DMS79 treated with DMSO at 0.1 percent for 48 hours (cell line): Measurements from ENCODE around the gene LIPF.
"Not testable (repeated sequence)": the region's sequence is repeated elsewhere in the genome, so short reads cannot be mapped to it uniquely, and the experiment has no call there.

Experiments
- DNase-seq: peaks from one replicate; lab custom pipeline; 2025; lab: John Stamatoyannopoulos, UW

The LIPF gene

DNA sequence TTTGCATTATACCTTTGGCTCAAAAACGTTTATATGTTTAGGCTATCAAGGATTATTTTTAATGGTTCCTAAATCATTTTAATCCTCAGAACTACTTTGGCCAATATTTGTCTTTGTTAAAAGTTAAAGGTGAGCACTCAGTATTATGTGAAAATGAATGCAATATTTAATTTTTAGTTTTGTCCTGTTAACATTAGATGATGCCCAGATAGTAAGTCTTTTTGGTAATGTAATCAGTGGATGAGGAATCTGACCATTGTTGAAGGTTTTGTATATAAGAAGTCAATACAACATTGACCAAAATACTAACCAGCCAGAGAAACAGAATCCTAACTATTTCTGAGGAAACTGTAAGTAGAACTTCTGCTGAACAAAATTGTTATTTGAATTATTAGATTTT, at the start of gene LIPF:
Gene LIPF (plus strand): TSS at position 301 of the 400 bp plus-strand sequence. CDS start 2,856 bp downstream, outside the sequence.
- DNase-seq, result no peak

DNA sequence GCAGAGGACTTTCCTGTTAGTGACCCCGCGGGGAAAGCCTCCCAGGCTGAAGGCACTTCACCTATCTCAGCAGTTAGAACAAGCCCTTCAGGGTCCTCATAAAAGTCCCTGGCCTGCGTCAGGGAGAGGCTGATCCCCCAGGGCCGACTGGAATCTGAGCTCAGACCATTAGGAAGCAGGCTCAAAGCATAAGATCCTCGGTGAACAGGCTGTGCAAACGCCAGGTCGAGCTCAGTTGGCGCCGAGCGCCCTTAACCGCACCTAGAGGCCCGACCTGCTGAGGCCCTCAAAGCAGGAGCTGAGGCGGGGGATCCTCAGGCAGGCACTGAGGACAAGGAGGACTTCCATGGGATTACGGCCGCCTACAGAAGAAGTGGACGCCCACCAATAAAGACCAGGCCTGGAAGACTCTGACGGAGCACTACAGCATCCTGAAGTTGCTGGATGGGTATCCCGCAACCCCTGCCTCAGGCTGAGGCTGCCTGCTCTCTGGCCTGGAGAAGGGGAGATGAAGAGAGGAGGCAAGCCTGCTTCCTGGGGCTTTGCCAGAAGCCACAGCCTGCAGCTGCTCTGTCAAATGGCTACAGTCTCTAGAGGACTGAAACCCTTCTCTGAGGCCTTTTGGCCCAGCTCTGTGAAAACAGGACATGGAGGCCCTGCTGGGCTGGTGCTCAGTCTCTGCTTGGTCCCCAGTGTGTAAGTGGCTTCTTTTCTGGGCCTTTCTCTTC, 47.8 kb upstream of the LIPF start:
- no peak for DNase-seq

- DNase-seq, result no peak
These were observed 46.4 kb upstream of the LIPF start for GRCh38 chr10:88617772-88618300.

DNA sequence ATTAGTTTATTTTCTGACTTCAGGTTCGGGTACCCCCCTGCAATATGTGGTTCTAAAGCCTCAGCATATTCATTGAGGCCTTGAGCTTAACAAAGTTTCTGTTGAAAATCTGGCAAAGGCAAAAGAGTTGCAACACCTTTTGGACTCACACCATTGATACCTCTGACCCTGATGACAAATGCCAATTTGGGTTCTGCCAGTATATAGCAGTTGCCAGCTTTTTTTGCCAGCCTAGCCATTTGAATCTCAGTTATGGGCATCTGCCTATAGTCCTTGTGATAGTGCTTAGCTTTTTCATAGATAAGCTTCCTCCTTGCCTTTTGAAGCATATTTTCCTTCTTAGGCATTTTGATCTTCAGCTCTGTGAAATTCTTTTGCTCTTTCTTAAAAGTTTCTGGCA, 45.7 kb upstream of the LIPF start:
- no peak for DNase-seq

DNA sequence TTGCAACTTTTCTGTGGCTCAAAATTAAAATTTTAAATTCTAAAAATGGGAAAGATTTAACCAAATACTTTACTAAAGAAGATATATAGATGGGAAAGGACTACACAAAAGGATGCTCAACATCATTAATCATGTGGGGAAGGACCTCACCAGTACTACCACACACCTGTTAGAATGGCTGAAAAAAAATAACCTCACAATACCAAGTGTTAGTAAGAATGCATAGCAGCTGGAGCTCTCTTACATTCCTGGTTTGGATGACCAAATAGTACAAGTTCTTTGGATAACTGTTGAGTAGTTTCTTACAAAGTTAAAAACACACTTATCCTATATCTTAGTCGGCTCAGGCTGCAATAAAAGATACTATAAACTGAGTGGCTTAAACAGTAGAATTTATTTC, 43.8 kb upstream of the LIPF start:
- DNase-seq, result no peak

DNA sequence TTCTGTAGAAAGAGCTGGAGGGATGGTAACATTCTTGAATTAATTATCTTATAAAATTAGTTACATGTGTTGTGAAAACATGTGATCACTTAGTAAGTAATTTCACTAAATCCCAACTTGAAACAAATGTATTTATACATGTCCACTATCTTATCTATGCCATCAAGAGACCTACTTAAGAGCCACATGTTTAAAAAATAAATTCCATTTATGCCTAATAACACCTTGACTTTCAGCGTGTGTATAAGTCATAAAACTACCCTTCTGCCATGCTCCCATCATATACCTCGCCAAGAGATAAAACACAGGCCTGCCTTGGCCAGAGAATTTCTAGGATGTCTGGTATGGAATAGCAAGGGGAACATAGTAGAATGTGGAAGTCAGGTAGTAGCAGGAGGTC, 40.4 kb upstream of the LIPF start:
- DNase-seq, result no peak

DNA sequence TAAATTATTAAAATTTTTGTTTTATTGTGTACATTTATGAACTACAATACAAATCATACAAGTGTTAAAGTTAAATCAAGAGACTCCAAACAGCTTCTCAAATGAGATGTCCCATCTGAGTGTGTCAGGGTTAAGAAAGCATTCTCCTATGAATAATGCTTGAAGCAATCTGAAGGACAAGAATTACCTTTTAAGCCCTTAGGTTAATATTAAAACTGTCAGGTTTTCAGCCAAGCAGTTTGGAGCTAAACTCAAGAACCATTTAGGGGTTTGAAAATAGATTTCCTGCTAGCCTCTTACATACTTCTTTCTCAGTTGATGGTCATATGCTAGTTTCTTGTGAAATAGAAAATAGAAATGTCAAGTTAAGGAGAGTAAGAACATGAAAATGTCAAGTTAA, 39.4 kb upstream of the LIPF start:
- DNase-seq, result no peak

DNA sequence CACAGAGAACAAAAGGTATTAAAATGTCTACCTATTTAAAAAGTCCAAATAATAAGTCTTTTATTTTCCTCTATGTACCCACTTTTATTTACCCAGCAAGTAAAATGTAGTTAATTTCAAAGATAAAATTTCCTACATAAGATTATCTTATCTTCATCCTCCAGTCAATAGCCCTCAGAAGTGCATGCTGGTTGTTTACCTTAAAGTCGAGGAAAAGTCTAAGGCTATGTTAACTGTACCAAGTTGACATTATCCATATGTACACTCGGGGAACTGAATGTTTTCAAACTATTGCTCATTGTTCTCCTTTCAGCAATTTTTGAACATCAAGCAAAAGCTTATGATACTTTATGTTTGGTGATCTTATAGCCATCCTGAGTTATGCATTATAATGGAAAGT, 24.1 kb upstream of the LIPF start:
- DNase-seq, result no peak

DNA sequence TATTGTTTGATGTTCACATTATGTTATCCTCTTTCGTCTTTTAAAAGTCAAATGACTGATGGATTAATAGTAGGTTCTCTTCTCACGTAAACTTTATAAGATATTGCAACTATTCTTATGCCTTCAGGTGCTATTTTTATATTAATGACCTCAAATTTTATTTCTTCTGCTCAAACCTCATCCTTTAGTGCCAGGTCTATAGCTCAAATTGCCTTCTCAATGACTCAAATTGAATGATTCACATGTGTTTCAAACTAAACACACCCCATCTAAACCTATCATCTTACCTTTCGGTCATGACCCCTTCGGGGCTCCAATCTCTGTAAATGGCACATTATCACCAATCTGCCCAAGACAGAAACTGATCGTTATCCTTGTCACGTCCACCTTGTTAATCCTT, 22.0 kb upstream of the LIPF start:
- no peak for DNase-seq

DNA sequence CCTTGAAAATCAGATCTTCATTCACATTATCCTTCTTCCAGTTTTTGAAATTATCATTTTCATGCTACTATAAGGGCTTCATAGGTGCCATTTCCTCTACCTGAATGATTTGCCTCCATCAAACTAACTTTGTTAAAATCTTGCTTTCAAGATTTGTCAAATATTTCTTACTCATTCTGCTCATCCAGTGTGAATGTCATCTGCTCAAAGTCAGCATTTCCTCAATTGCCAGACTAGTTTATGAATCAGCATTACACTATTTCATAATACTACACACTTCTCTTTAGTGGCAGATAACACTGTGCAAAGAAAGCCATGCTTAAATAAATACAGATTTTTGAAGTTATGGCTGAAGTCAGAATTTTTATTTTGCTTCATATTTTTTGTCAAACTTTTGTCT, 21.3 kb upstream of the LIPF start:
- no peak for DNase-seq

DNA sequence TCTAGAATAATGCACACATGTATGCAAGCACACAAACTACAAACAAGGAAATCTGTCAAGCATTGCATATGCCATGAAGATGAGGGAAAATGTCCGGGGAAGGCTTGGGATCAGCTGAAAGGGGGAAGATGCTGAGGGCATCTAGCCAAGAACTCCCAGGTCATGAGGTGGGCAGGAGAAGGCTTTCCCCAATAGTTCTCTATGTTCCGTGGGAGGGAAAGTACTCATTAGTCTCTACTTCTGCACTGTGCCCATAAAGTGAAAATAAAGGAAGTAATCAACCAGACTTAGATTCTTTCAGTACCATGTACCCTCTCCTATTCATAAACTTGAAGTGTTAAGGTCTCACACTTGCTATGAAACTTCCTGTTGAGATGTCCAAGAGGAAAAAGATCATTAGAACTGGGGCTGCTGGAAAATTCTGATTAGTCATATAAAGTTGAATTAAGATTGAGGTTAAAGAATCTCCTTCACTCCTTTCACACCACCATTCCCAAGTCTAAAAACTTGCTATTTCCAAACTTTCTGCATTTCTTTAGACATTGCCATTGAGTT, 17.1 kb upstream of the LIPF start:
- no peak for DNase-seq

- DNase-seq, result no peak
These were observed 13.1 kb upstream of the LIPF start for GRCh38 chr10:88651101-88651551.

- no peak for DNase-seq
These were observed 11.6 kb upstream of the LIPF start for GRCh38 chr10:88652616-88653015.

GRCh38 chr10:88657901-88658300, 6.3 kb upstream of the LIPF start:
- DNase-seq, result no peak

DNA sequence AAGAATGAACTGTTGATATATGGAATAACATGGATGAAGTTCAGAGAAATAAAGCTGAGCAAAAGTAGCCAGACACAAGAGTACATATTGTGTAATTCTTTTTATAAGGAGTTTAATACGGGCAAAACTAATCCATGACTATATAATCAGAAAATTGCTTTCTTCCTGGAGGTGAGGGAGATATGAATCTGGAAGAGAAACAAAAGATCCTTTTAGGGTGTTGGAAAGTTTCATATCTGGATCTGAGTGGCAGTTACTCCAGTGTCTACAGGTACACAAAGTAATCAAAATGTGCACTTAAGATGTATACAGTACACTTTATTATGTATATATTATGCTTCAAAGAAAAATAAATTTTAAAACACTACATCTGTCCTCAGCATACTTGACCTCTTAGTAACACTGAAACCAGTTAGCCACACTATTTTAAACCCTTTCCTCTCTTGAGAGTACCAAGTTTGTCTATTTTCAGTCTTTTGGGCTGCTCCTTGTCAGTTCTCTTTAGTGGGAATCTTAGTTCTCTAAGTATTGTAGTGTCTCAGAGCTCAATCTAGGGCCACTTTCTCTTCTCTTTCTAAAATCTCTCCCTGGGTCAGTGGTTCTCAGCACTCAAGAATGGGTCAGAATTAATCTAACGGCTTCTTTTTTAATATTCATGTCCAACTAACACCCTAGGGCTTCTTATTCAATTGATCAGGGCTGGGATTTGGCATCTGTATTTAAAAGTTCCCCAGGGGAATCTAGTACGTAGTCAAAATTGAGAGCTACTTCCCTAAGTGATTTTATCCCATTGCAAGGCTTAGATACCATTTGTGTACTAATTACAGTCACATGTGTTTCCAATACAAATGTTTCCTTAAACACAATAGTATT, 4.3 kb upstream of the LIPF start:
- DNase-seq, result no peak

DNA sequence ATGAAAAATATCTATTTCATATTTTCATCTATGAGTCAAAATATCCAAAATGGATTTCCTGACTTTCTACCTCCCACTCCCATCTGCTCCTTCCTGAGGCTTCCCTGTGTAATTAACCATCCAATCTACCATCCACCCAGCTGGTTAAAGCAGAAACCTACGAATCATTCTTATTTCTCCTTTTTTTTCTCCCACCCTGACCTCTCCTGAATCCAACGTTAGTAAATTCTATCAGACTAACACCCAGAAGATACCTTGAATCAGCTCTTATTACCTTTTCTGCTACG, 3.7 kb upstream of the LIPF start:
- DNase-seq, result no peak

GRCh38 chr10:88661018-88661417, 3.2 kb upstream of the LIPF start:
- DNase-seq, result no peak

DNA sequence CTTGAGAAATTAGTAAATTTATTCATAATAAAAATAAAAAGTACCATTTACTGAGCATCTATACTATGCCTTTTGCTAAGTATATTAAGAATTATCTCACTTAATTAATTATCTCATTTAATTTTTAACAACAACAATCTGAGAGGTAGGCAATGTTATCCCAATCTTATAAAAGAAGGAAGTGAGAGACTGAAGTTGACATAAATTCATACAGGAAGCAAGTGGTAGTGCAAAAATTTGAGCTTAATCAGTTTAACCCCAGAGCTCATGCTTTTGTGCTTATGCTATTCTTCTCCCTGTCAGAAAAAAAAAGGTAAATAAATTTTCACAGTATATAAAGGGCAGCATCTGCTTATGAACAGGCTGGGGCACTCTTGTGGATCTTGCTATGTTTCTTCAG, 2.7 kb upstream of the LIPF start:
- DNase-seq, result no peak

DNA sequence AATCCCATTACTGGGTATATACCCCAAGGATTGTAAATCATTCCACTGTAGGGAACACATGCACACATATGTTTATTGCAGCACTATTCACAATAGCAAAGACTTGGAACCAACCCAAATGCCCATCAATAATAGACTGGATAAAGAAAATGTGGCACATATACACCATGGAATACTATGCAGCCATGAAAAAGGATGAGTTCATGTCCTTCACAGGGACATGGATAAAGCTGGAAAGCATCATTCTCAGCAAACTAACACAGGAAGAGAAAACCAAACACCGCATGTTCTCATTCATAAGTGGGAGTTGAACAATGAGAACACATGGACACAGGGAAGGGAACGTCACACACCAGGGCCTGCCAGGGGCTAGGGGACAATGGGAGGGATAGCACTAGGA, 1.1 kb upstream of the LIPF start:
- not testable (repeated sequence) for DNase-seq

DNA sequence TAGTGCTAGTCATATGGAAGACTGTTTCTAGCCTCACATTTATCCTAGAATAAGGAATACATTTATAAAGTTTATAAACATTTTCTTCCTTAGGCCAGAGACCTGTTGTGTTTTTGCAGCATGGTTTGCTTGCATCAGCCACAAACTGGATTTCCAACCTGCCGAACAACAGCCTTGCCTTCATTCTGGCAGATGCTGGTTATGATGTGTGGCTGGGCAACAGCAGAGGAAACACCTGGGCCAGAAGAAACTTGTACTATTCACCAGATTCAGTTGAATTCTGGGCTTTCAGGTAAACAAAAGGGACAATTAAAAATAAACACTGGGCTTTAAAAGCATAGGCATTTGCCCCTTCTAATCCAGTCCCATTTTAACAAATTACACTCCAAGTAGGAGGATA, 4.2 kb downstream of the LIPF start:
- no peak for DNase-seq

DNA sequence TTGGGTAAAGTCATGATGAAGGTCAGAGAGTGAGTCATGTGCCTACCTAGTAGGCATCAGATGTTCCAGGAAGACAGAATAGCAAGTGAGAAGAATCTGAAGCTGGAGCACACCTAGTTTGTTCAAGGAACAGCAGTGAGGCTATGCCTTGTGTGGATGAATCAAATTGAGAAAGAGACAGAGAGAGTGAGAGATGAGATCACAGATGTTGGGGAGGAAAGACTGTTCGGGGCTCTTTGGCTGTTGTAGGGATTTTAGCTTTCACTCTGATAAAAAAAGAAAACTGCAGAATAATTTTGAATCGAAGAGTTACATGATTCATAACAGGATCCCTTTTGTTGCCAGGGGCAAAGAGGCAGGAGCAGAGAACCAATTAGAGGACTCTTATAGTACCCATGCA, 6.3 kb downstream of the LIPF start:
- no peak for DNase-seq

GRCh38 chr10:88672041-88672440, 7.8 kb downstream of the LIPF start:
- DNase-seq, result peak; percentile 2
